Glutamatergic neuron (in vitro differentiated cells): ENCODE data around the gene AATK. TPM values are rescaled to one million over a fixed set of nuclear protein-coding genes. Genes with fewer than 3 reads are reported as not detected.

Experiments used
- DNase-seq: peaks from one replicate; pipeline ENCODE4 v3.0.0; 2022
- H3K27ac Mint-ChIP-seq: one replicate; pipeline ENCODE4 v1.8.0; 2020; ENCODE audit warnings: mild to moderate bottlenecking, mixed read lengths, inconsistent platforms; ENCODE audit not compliant: unreplicated experiment
- H3K27me3 Mint-ChIP-seq: one replicate; pipeline ENCODE4 v1.8.0; 2020; ENCODE audit warnings: mild to moderate bottlenecking, moderate library complexity, mixed read lengths, inconsistent platforms; ENCODE audit not compliant: unreplicated experiment
- H3K36me3 Mint-ChIP-seq: one replicate; pipeline ENCODE4 v1.8.0; 2020; ENCODE audit warnings: mild to moderate bottlenecking, mixed read lengths, inconsistent platforms; ENCODE audit not compliant: unreplicated experiment
- H3K4me1 Mint-ChIP-seq: one replicate; pipeline ENCODE4 v1.8.0; 2020; ENCODE audit warnings: mild to moderate bottlenecking, low read depth, mixed read lengths, inconsistent platforms; ENCODE audit not compliant: unreplicated experiment
- H3K4me3 Mint-ChIP-seq: one replicate; pipeline ENCODE4 v1.8.0; 2020; ENCODE audit warnings: mild to moderate bottlenecking, mixed read lengths, inconsistent platforms; ENCODE audit not compliant: unreplicated experiment
- H3K9me3 Mint-ChIP-seq: one replicate; pipeline ENCODE4 v1.8.0; 2020; ENCODE audit warnings: mild to moderate bottlenecking, moderate library complexity, mixed read lengths, inconsistent platforms; ENCODE audit not compliant: unreplicated experiment
- total RNA-seq: library from RNA; stranded (reverse); fragmentation: NEBNext Ultra II Directional; extraction: Animal tissue kit (Norgen Biotek cat#: 25700); gene quantifications from one replicate; pipeline ENCODE4 v1.2.1, GENCODE V29; 2021; ENCODE audit not compliant: unreplicated experiment
- TF ChIP-seq, protein P1 (sequence below): fragments of 200-600 bp; sonication (generic); IDR thresholded peaks from one replicate; pipeline ENCODE4 v1.5.0; 2021; ENCODE audit not compliant: partially characterized antibody, unreplicated experiment

AATK gene
- total RNA-seq, 1 donor from 2014 or later: 27.0 TPM

DNA sequence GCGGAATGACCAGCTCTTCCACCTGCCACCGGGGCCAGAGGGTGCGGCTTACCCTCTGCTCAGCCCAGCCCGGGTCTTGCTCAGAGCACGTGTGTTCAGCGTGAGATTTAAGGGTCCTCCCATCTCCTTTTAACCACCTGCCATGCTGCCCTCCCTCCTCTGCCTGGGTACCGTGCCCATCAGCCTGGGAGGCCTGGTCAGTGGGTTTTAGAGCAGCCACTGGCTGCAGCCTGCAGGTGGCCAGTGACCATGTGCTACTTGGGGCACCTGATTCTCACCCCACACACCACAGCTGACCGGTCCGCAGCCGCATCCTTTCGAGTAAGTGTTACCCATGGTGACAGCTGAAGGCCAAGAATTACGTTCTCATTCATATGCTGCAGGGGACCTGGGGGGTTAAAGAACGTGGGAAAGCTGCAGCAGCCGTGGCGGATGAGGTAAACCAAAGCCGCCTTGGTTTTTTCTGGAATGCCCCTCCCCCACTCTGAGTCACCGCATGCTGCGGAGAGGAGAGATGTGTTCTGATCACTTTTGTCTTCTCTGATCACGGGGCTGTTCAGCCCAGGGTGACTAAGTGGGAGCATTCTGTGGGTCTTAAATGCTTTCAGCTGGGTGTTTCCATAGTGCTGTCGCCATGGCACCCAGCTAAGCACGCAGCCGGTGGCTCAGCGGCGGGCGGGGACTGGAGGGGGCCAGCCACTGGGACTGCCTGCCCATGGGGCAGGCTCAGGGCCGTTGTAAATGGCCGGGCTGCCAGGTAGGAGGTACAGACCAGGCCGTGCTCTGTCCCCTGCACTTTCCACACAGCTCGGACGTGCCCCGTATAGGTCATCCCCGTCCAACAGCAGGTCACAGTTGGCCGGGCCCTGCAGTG lies 71.3 kb downstream of the AATK start:
- Mint-ChIP-seq H3K4me3 (peak overlapping the region; percentile 88), H3K4me1 (peaks cover 43% of the 10 kb centered on the region), H3K27me3 (peaks cover 21% of the 10 kb centered on the region), H3K36me3 (no peaks in the 10 kb centered on the region), H3K9me3 (peaks cover 23% of the 10 kb centered on the region), H3K27ac (peak overlapping the region; percentile 98)
- TF ChIP-seq, protein P1, sequence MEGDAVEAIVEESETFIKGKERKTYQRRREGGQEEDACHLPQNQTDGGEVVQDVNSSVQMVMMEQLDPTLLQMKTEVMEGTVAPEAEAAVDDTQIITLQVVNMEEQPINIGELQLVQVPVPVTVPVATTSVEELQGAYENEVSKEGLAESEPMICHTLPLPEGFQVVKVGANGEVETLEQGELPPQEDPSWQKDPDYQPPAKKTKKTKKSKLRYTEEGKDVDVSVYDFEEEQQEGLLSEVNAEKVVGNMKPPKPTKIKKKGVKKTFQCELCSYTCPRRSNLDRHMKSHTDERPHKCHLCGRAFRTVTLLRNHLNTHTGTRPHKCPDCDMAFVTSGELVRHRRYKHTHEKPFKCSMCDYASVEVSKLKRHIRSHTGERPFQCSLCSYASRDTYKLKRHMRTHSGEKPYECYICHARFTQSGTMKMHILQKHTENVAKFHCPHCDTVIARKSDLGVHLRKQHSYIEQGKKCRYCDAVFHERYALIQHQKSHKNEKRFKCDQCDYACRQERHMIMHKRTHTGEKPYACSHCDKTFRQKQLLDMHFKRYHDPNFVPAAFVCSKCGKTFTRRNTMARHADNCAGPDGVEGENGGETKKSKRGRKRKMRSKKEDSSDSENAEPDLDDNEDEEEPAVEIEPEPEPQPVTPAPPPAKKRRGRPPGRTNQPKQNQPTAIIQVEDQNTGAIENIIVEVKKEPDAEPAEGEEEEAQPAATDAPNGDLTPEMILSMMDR: no peak
- DNase-seq: peak; percentile 85

DNA sequence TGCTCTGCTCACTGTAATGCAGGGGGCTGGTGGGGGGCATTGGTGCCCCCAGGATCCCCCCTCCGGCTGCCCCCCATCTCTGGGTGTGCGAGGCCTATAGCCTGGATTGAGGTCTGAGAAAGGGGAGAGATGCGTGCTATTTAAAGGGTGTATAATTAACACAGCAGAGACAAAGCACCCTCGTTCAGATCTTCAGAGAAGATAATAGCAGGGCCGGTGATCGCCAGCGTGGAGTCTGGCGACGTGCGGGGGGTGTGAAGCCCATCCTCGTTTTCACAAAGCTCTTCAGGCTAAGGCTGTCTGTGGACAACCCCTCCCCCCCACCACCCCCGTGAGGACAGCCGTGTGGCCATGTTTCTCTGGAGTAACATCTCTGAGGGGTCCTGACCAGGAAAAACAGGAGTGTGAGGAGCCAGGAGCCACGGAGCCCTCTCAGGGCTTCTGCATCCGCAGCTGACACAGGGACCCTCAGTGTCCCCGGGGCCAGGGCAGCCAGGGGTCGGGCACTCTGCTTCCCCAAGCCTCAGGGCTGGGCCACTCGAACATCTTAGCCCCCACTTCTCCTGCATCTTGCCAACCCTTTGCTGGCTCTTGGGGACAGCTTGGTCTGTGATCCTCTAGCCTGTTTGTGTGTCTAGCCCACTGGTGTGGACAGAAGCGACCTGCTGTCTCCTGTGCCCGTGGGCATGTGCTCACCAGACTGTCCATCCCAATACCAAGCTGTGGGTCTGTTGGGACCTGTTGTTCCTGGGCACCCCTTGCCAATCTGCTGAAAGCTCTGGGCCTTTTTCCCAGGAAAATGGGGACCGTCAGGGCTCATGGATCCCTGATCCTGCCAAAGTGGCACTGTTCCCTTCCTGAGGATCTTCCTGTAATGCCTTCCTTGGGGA lies 72.2 kb downstream of the AATK start:
- peaks cover 19% of the 10 kb centered on the region for H3K27me3 Mint-ChIP-seq
- peak overlapping the region; percentile 98 for H3K27ac Mint-ChIP-seq
- no peaks in the 10 kb centered on the region for H3K36me3 Mint-ChIP-seq
- H3K4me3 Mint-ChIP-seq: peak overlapping the region; percentile 88
- peaks cover 20% of the 10 kb centered on the region for H3K9me3 Mint-ChIP-seq
- DNase-seq: no peak
- H3K4me1 Mint-ChIP-seq: peaks cover 37% of the 10 kb centered on the region
- TF ChIP-seq, protein P1: no peak

DNA sequence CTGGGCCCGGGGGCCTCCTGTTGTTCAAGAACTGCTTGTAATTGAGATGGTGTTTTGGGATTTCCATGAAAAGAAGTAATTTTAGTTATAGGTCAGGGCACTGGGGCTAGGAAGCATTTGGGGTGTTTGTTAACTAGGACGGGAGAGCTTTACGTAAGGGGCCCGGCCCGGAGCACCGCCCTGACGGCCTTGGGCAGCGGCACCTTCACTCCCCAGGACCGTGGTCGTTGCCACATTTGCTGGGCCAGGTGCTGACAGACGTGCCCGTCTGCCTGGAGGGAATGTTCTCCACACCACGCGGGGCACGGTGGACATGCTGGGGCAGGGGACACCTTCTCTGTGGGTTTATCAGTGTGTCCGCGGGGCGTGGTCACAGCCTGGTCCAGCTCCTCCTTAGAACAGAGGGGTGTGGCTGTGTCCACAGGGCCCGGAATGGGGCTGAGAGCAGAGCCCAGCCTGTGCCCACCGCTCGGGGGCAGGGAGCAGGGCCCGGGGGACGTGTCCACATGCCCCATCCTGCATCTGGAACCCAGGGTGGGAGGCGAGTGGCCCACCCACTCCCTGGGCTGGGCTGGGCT lies 73.4 kb downstream of the AATK start:
- H3K27ac Mint-ChIP-seq: peak overlapping the region; percentile 62

DNA sequence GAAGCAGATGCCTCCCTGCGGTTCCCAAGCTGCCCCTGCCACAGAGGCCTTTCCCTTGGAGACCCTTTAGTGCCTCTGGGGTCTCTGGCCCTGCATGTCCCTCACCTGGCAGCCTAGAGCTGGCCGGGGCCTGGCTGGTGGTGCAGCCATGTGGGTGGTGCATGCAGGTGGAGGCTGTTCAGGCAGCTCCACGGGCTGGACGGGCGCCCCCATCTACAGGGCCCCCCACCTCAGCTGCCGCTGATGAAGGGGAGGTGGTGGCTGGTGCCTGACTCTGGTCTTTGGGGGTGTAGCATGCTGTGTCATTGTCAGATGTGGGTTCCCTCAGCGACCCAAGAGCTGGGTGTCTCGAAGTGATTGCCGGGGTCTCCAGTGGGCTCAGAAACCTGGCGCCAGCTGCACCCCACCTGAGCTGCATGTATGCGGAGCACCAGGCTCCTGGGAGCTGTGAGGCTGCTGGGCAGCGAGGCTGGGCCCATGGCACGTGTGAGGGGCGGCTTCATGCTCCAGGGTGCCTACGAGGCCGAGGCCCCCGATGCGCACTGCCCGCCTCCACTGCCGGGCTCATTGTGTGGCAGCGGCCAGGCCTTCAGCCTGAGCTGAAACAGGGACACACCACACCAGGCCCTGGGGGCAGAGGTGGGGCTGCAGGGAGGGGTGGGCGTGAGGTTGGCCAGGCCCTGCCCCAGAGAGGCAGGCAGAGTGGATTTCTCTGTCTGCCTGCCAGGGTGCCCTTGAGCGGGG lies 74.1 kb downstream of the AATK start:
- Mint-ChIP-seq H3K4me3 (peak overlapping the region; percentile 54), H3K27ac (peak overlapping the region; percentile 62), H3K4me1 (peaks cover 35% of the 10 kb centered on the region), H3K36me3 (no peaks in the 10 kb centered on the region), H3K9me3 (peaks cover 18% of the 10 kb centered on the region), H3K27me3 (peaks cover 26% of the 10 kb centered on the region)
- TF ChIP-seq, protein P1: no peak
- DNase-seq: no peak

More for the DNA sequence above, 73.4 kb downstream of the AATK start:
- H3K4me1 Mint-ChIP-seq: peaks cover 35% of the 10 kb centered on the region
- H3K27me3 Mint-ChIP-seq: peaks cover 23% of the 10 kb centered on the region
- H3K4me3 Mint-ChIP-seq: peak overlapping the region; percentile 54
- TF ChIP-seq, protein P1: no peak
- H3K36me3 Mint-ChIP-seq: no peaks in the 10 kb centered on the region
- no peak for DNase-seq
- peaks cover 18% of the 10 kb centered on the region for H3K9me3 Mint-ChIP-seq
